Left ventricle myocardium superior (tissue), 1 donor: ENCODE measurements around the gene ARFGAP3. TPM values are rescaled to one million over a fixed set of nuclear protein-coding genes. Genes with fewer than 3 reads are reported as not detected.

Source experiments
- ATAC-seq: fragments of 200-7000 bp; cut with Tn5 transposase; one replicate; pipeline ENCODE4 v1.9.1; 2020; ENCODE audit warnings: mild to moderate bottlenecking, moderate library complexity
- DNase-seq: peaks from one replicate; pipeline ENCODE4 v3.0.0-alpha.2; 2020
- intact Hi-C: fragments of 100-400 bp; cut with micrococcal nuclease; formaldehyde crosslinking; loops from one replicate; pipeline ENCODE4 v1.11.0; 2022
- total RNA-seq: library from RNA; stranded (reverse); fragmentation: NEBNext Ultra II Directional; extraction: Animal tissue kit (Norgen Biotek cat#: 25700); gene quantifications from one replicate; pipeline ENCODE4 v1.2.1, GENCODE V29; 2021
- donor health status: DM: no; HTN: yes; CAD: no; lungs with severe emphysema.

ARFGAP3 gene
- total RNA-seq, 1 donor from 2014 or later, result 25.8 TPM

GRCh38 chr22:42805016-42805997 lies 51.8 kb downstream of the ARFGAP3 start:
- DNase-seq (peak; percentile 82), ATAC-seq (peak; percentile 67)
- intact Hi-C loops, result no loop called here

GRCh38 chr22:42803389-42803788 lies 53.7 kb downstream of the ARFGAP3 start:
- intact Hi-C loops, result no loop called here
- DNase-seq (peak; percentile 75), ATAC-seq (peak; percentile 87)

DNA sequence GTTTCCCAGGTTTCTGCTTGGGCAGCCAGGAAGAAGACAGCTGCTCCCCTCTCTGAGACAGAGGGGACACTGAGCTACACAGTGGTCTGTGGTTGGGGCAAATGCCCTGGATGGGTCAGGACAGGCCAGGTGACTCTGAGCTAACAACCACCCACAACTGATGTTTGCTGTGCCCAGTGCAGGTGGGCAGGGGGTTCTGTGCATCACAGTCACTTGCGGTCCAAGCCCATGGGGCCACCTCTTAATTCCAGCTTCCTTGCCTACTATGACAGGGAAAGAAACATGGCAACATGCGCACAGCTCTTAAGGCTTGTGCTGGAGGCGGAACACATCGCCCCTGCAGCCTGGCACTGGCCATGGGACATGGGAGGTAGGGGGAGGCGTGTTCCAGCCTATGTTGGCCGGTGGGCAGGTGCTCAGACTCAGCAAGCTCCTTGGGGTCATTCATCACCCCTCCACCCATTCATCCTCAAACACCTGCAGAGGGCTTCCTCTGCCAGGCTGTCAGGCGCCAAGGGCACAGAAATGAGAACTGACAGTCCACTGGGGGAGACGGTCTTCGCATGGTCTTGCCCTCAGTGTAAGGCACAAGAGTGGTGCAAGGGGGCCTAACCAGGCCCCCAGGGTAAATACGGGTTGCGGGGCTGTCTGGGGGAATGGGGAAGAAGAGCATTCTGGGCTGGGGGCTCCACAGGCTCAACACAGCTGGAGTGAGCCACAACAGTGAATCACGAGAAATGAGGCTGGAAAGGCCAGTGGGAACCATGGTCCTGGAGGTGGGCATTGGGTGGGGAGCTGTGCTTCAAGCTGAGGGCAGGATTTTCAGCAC lies 55.6 kb downstream of the ARFGAP3 start:
- ATAC-seq, result no peak
- intact Hi-C loops, result no loop called here
- no peak for DNase-seq

DNA sequence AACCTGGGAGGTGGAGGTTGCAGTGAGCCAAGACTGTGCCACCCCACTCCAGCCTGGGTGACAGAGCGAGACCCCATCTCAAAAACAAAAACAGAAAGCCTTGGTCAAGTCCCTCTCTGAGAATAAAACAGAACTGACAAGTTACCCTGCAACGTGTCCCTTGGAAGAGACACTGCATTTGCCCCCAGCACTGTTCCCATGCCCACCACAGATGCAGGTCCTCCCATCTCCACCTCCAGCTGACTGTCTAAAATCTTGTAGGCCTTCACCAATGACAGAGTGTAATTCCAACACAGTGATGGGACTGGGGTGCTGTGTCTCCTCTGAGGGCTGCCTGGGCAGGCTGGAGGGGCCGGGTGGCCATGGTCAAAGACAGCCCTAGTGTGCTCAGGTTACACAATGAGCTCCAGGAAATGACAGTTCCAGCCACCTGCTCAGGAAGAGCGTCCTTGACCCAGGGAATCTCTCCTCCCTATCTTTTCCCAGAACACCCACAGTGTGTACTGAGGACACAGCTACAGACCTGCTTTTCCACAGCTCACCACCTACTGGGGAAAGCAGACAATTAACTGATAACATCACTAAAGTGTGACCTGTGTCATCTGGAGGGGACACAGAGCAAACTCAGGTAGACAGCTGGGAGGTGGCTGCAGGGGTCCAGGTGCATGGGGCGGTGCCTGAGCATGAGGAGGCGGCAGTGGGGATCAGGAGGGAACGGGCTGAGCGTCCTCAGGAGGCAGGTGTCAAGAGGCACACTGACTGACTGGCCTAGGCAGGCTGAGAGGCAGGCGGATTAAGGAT lies 56.4 kb downstream of the ARFGAP3 start:
- no peak for DNase-seq
- intact Hi-C loops, result no loop called here
- ATAC-seq, result no peak

GRCh38 chr22:42799461-42800405 lies 57.3 kb downstream of the ARFGAP3 start:
- ATAC-seq (no peak), DNase-seq (no peak)
- intact Hi-C loops, result no loop called here

- intact Hi-C loops, result no loop called here
- ATAC-seq (no peak), DNase-seq (no peak)
Observed at GRCh38 chr22:42799061-42799460, 58.0 kb downstream of the ARFGAP3 start.

- ATAC-seq, result peak; percentile 20
- DNase-seq, result peak; percentile 54
- intact Hi-C loops, result no loop called here
Observed at GRCh38 chr22:42797011-42797410, 60.1 kb downstream of the ARFGAP3 start.

GRCh38 chr22:42796081-42796480 lies 61.0 kb downstream of the ARFGAP3 start:
- intact Hi-C loops, result no loop called here
- no peak for DNase-seq
- ATAC-seq, result no peak

GRCh38 chr22:42794551-42795510 lies 62.2 kb downstream of the ARFGAP3 start:
- intact Hi-C loops, result no loop called here
- no peak for DNase-seq
- ATAC-seq, result no peak

DNA sequence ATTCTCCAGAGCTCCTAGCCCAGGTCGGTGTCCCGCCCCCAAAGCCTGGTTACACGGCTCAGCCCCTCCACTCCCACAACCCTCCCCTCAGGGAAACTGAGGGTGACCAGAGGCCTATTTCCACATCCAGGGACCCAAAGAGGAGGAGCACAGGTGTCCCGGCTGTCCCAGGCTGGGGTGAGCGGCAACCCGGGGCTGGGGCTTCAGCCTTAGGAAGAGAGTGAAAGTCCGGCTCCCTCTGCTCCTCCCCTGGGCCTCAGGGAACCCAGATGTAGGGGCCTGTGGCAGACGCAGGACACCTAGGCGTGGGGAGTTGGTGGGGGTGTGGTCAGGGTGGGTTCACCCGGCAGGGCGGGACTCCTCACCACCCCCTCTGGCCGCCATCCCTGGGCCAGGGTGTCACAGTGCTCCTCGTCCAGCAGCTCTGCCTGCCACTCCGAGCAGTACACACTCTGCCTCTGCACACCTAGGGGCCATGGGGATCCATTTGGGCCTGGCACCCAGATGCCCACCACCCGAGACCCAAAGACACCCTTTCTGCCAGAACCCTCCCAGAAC lies 63.1 kb downstream of the ARFGAP3 start:
- intact Hi-C loops, result no loop called here
- no peak for ATAC-seq

GRCh38 chr22:42792909-42793847 lies 63.9 kb downstream of the ARFGAP3 start:
- ATAC-seq, result peak; percentile 78
- peak; percentile 73 for DNase-seq
- intact Hi-C loops, result no loop called here

More for the DNA sequence above, 63.1 kb downstream of the ARFGAP3 start:
- DNase-seq, result no peak

DNA sequence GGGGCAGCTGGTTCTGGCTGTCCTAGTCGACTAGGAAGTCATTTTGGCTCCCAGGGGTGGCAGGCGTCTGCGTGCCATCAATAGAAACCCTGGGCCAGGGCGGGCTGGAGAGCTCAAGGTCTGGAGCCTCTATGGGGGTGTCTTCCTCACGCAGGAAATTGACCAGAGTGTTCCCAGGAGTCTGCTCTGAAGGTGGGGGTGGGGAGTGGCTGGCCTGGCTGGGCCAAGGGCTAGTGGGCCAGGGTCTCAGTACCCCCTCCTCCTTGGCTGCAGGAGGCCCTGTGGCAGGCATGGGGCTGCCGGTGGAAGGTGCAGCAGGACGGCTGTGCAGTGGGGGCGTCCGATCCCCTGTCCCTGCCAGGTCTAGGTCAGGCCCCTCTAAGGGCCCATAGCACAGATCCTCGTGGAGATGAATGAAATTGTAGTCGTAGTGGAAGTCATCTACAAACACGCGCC lies 64.6 kb downstream of the ARFGAP3 start:
- DNase-seq, result no peak
- ATAC-seq, result no peak
- intact Hi-C loops, result no loop called here

DNA sequence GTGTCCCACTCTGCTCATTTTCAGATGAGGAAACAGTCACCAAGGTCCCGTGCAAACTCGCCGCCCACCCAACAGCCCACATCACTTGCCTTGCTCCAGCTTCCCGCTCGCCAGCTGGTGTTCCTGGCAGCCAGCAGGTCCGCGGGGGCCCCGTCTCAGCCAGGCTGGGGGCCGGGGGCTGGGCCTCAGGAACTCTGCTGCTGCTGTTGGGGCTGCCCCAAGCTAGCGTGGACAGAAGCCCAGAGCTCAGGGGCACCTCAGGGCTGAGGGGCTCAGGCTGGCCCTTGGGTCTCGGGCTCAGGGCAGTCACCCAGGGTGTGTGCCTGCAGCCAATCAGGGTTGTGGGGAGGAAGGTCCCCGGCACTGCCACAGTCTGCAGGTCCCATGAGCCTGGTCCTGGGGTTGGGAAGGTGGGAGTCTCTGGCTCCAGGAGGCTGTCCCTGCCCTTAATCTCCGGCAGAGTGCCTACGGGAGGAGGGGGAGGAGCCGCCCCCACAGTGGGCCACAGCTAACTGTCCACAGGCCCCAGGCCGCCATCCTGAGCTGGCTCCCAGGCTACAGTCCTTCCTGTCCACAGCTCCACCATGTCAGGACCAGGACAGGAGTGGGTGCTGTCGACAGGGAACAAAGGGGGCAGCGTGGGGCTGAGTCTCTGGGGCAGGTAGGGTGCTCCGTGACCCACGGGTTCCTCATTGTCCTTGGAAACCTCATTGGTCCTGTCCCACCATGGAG lies 65.2 kb downstream of the ARFGAP3 start:
- DNase-seq, result peak; percentile 84
- intact Hi-C loops, result no loop called here
- ATAC-seq, result peak; percentile 65

GRCh38 chr22:42788466-42788865 lies 68.6 kb downstream of the ARFGAP3 start:
- intact Hi-C loops, result no loop called here
- peak; percentile 26 for DNase-seq
- ATAC-seq, result no peak

DNA sequence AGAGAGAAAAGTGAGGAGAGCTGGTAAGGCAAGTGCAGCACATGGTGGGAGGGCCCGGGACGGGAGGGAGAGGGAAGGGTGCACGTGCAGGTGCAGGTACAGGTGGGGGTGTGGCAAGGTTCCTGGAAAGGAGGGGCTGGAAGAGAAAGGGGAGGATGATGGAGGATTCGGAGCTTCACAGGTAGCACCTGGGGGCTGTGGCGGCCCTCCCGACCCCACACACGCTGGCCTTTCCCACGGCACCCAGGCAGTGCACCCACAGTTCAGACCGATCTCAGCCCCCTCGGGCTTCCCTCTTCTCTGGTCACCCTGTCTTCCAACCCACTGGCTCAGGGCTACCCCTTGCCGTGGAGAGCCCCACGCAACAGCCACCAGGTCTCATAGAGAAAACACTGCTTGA lies 69.1 kb downstream of the ARFGAP3 start:
- ATAC-seq, result no peak
- intact Hi-C loops, result no loop called here
- peak; percentile 14 for DNase-seq
